ENCODE measurements around the gene TPM4.

Gene TPM4

DNA sequence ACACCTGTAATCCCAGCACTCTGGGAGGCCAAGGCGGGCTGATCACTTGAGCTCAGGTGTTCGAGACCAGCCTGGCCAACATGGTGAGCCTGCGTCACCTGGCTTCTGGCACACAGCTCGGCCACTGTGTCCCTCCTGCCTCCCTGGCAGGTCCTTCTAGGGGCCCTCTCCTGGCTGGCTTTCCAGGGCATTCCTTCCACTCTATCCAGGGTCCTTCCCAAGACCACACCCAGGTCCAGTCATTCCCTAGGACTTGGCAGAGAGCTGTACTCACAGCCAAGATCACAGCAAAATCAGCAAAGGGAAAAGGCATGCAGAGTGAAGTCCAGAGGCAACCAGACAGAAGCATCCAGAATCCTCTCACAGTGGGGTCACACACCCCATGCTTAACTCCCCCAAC lies 57.5 kb downstream of the TPM4 start:
- DNase-seq = no peak

GRCh38 chr19:16134510-16134909 lies 58.2 kb downstream of the TPM4 start:
- DNase-seq = no peak

GRCh38 chr19:16135430-16136127 lies 59.3 kb downstream of the TPM4 start:
- DNase-seq = no peak

DNA sequence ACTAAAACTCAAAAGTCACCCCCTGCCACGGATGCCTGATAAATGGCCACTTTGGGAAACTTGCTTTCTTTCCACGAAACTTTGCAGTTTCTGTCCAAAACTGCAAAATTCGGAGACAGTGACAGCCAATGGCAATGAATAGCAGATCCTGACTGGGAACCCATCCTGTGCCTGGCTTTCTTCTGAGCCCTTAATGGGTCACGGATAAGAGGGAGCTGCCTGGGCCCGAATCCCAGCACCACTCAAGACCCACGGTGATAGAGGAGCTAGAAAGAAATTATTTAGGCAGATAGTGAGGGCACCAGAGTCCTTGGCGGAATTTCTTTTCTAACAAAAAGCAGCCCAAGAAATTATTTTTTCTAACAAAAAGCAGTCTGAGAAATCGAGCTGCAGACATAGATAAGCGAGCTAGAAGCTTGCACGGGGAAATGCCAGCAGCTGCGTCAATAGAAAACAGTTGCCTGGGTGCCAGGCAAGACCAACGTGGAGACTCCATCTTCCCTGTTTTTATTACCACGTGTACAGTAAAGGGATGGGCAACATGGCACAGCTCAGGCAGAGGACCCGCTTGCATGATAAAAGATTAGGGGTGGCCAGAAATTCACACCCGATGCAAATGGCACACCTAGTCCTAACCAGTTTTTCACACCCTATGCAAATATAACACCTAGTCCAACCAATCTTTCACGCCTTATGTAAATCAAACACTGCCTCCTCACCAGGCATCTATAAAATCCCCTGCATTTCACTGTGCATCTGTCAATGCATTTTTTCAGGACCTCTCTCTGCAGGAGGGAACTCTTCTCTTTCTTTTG lies 60.1 kb downstream of the TPM4 start:
- DNase-seq = no peak

DNA sequence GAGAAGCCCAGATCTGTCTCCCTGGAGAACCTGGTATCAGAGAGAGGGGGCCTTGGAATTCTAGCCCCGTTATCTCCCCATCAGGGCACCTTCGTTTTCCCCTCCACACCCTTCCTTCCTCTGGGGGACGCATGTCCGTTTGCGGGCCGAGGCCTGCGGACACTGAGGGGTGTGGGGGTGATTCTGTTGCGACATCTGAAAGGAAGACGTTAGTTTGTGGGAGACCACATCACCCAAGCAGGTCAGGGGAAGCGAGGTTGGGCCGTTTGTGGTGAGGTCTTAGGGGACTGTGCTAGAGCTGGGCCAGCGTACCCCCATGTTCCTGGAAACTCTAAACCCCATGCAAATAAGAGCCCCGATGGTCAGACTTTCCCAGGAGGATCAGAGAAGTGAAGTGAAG lies 63.5 kb downstream of the TPM4 start:
- no peak for DNase-seq

GRCh38 chr19:16141043-16141442 lies 64.7 kb downstream of the TPM4 start:
- no peak for DNase-seq

DNA sequence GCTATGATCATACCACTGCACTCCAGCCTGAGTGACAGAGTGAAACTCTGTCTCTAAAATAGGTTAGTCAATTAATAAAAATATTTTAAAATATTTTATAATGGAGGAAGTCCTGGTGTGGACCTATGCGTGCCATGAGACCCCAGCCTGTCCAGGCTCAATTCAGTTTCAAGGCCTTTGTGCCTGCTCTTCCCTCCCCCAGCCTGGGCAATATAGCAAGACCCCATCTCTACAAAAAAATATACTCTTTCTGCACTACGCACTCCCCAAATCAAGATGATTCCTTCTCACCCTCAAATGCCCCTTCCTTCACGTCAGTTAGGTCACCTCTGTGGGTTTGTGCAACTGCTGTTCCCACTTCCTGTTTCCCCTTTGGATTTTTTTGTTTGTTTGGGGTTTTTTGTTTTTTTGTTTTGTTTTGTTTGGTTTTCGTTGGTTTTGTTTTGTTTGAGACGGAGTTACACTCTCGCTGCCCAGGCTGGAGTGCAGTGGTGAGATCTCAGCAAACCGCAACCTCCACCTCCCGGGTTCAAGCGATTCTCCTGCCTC lies 65.8 kb downstream of the TPM4 start:
- no peak for DNase-seq

GRCh38 chr19:16143399-16144215 lies 67.3 kb downstream of the TPM4 start, which contains the start of gene HSH2D:
TSS of gene HSH2D (plus strand) at chr19:16143685. CDS start at chr19:16148751, 5,066 bp downstream.
- no peak for DNase-seq

- DNase-seq = no peak
Measured at GRCh38 chr19:16144216-16144581, 67.9 kb downstream of the TPM4 start.

GRCh38 chr19:16146112-16146511 lies 69.8 kb downstream of the TPM4 start:
- DNase-seq = no peak

GRCh38 chr19:16148443-16149229 lies 72.3 kb downstream of the TPM4 start:
- no peak for DNase-seq

Measured in NCI-H1417 treated with DMSO at 0.1 percent for 48 hours (cell line).